K562 (cell line): Measurements from ENCODE around the gene SERPINH1. TPM values are rescaled to one million over a fixed set of nuclear protein-coding genes. Genes with fewer than 3 reads are reported as not detected.

ENCODE experiments used
- BRF1 ChIP-seq: IDR thresholded peaks from 3 replicates; pipeline ENCODE4 v1.6.1; 2011; ENCODE audit warnings: borderline replicate concordance, mild to moderate bottlenecking; ENCODE audit not compliant: insufficient read length; ENCODE audit errors: extremely low read depth
- GABPB1 ChIP-seq: sonication (generic); formaldehyde crosslinking; IDR thresholded peaks from 2 replicates; pipeline ENCODE4 v1.8.0; 2022; ENCODE audit warnings: mild to moderate bottlenecking, missing genetic modification reagents
- HDAC2 ChIP-seq: fragments of 450-650 bp; IDR thresholded peaks from 2 replicates; pipeline ENCODE4 v1.6.1; 2016; ENCODE audit warnings: mild to moderate bottlenecking
- IRF2 ChIP-seq: sonication (generic); formaldehyde crosslinking; IDR thresholded peaks from 2 replicates; pipeline ENCODE4 v1.8.1; 2022; ENCODE audit warnings: mild to moderate bottlenecking, missing genetic modification reagents
- SMARCC2 ChIP-seq: fragments of 450-650 bp; IDR thresholded peaks from 2 replicates; pipeline ENCODE4 v1.6.1; 2017; ENCODE audit warnings: antibody characterized with exemption, moderate library complexity, mild to moderate bottlenecking, low read depth
- TCF15 ChIP-seq: fragments of 250-450 bp; sonication (Bioruptor Pico); IDR thresholded peaks from 2 replicates; pipeline ENCODE4 v1.8.0; 2022; ENCODE audit warnings: moderate library complexity, mild to moderate bottlenecking, inconsistent platforms
- XRCC4 ChIP-seq: IDR thresholded peaks from one replicate; pipeline ENCODE4 v1.6.1; 2011; ENCODE audit not compliant: insufficient read depth, insufficient read length; ENCODE audit errors: extremely low read depth
- ZBTB11 ChIP-seq, 3 experiments: fragments of 200-800 bp in 1 of 3; fragments of 250-450 bp in 1 of 3; fragments of 450-650 bp in 1 of 3; sonication (Bioruptor Pico) in 1 of 3; sonication (Bioruptor generic) in 1 of 3; formaldehyde crosslinking in 1 of 3; IDR thresholded peaks; 2 replicates each; pipeline versions ENCODE4 v1.6.1 to v1.8.0; 2016 to 2022; ENCODE audit warnings: mild to moderate bottlenecking in 2 of 3, missing genetic modification characterization in 2 of 3, missing compliant biosample characterization in 1 of 3, moderate library complexity in 1 of 3
- ZNF583 ChIP-seq: fragments of 250-450 bp; sonication (Bioruptor Pico); IDR thresholded peaks from 2 replicates; pipeline ENCODE4 v1.4.0; 2020
- polyA plus RNA-seq, 8 experiments: library from polyadenylated mRNA; depleted of rRNA in 4 of 8; stranded (reverse) in 5 of 8; unstranded in 3 of 8; fragments of >200 nt; fragmentation: Nextera tagmentation in 2 of 8; fragmentation: Illumina TruSeq in 1 of 8; extraction: Ambion mirVana in 2 of 8; extraction: Trizol in 1 of 8; gene quantifications; 2 replicates each; pipeline versions ENCODE4 v1.2.1 to v1.2.3, GENCODE V29; 2011 to 2014; ENCODE audit warnings: inconsistent platforms in 1 of 8, missing spikeins in 1 of 8
- total RNA-seq, 7 experiments: library from RNA; depleted of rRNA in 6 of 7; stranded (reverse); fragments of >200 nt in 6 of 7; fragmentation: Illumina TruSeq in 2 of 7; extraction: Trizol in 2 of 7; gene quantifications; 2 replicates each; pipeline versions ENCODE4 v1.2.1 to v1.2.3, GENCODE V29; 2011 to 2021; ENCODE audit warnings: low replicate concordance in 1 of 7
- TF ChIP-seq, protein P1 (sequence below): sonication (generic); formaldehyde crosslinking; IDR thresholded peaks from 2 replicates; pipeline ENCODE4 v1.8.1; 2023; ENCODE audit warnings: missing genetic modification reagents, mild to moderate bottlenecking, borderline replicate concordance
- TF ChIP-seq, protein P2 (sequence below): fragments of 450-650 bp; IDR thresholded peaks from 2 replicates; pipeline ENCODE4 v1.7.1; 2018; ENCODE audit warnings: mild to moderate bottlenecking, low read depth; ENCODE audit not compliant: partially characterized antibody
- TF ChIP-seq, protein P3 (sequence below): fragments of 250-450 bp; sonication (Bioruptor Pico); IDR thresholded peaks from 2 replicates; pipeline ENCODE4 v1.5.0; 2020; ENCODE audit warnings: mild to moderate bottlenecking

SERPINH1 gene
- total and polyA plus RNA-seq, 9 of the 15 experiments (the other 6 are each of a cell fraction or from before 2014, with no cell fraction given): 2.8 to 106 (median 67.9) TPM

DNA sequence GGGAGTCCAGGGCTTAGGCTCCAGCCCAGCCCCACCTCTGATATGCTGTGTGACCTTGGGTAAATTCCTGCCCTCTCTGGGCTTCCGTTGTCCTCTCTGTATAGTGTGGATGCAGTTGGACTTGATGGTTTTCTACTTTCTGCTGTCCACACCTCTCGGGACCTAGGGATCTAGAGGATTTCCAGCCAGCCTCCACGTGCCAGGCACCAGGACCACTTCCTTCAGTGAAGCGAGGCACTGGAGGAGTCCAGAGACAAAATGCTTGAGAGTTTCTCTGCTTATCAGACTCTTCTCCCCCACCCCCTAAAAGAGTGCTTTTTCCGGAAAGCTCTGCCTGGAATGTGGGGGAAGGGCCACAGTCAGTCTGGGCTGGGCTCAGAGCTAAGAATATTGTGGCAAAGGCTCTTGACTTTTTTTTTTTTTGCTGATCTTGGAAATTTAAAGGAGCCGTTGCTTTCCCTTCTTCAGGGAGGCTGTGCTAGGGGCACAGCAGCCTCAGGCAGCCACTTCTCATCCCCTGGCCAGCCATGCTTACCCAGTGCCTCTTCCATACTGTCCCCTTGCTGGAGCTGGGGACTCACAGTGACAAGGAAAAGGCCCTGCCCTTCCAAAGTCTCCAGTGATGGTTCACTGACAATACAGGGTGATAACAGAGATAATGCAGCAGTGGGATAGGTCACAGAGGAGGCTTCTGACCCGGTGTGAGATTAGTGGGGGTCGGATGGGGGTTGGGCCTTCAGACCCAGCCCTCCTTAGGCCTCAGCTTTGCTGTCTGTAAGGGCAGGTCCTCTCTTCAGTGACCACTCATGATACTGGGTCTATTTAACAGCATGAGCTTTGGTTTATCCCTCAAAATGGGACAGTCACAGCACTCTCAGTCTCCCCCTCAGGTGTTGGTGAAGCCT, 2.9 kb upstream of the SERPINH1 start (continued):
- TF ChIP-seq, protein P1, sequence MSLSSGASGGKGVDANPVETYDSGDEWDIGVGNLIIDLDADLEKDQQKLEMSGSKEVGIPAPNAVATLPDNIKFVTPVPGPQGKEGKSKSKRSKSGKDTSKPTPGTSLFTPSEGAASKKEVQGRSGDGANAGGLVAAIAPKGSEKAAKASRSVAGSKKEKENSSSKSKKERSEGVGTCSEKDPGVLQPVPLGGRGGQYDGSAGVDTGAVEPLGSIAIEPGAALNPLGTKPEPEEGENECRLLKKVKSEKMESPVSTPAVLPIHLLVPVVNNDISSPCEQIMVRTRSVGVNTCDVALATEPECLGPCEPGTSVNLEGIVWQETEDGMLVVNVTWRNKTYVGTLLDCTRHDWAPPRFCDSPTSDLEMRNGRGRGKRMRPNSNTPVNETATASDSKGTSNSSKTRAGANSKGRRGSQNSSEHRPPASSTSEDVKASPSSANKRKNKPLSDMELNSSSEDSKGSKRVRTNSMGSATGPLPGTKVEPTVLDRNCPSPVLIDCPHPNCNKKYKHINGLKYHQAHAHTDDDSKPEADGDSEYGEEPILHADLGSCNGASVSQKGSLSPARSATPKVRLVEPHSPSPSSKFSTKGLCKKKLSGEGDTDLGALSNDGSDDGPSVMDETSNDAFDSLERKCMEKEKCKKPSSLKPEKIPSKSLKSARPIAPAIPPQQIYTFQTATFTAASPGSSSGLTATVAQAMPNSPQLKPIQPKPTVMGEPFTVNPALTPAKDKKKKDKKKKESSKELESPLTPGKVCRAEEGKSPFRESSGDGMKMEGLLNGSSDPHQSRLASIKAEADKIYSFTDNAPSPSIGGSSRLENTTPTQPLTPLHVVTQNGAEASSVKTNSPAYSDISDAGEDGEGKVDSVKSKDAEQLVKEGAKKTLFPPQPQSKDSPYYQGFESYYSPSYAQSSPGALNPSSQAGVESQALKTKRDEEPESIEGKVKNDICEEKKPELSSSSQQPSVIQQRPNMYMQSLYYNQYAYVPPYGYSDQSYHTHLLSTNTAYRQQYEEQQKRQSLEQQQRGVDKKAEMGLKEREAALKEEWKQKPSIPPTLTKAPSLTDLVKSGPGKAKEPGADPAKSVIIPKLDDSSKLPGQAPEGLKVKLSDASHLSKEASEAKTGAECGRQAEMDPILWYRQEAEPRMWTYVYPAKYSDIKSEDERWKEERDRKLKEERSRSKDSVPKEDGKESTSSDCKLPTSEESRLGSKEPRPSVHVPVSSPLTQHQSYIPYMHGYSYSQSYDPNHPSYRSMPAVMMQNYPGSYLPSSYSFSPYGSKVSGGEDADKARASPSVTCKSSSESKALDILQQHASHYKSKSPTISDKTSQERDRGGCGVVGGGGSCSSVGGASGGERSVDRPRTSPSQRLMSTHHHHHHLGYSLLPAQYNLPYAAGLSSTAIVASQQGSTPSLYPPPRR (CRISPR knock-in tag): no peak
- TF ChIP-seq BRF1 (no peak), IRF2 (CRISPR knock-in tag) (no peak), GABPB1 (CRISPR knock-in tag) (0 out of 2 replicates have a peak, but pooled peaks have one; percentile 18), ZNF583 (no peak), SMARCC2 (no peak; the same call in 1 of the 2 replicates), XRCC4 (no peak), HDAC2 (peak; percentile 98), ZBTB11 (CRISPR knock-in tag; IDR thresholded peaks at IDR 0.05) (no peak), TCF15 (CRISPR knock-in tag) (no peak)
- TF ChIP-seq, protein P2, sequence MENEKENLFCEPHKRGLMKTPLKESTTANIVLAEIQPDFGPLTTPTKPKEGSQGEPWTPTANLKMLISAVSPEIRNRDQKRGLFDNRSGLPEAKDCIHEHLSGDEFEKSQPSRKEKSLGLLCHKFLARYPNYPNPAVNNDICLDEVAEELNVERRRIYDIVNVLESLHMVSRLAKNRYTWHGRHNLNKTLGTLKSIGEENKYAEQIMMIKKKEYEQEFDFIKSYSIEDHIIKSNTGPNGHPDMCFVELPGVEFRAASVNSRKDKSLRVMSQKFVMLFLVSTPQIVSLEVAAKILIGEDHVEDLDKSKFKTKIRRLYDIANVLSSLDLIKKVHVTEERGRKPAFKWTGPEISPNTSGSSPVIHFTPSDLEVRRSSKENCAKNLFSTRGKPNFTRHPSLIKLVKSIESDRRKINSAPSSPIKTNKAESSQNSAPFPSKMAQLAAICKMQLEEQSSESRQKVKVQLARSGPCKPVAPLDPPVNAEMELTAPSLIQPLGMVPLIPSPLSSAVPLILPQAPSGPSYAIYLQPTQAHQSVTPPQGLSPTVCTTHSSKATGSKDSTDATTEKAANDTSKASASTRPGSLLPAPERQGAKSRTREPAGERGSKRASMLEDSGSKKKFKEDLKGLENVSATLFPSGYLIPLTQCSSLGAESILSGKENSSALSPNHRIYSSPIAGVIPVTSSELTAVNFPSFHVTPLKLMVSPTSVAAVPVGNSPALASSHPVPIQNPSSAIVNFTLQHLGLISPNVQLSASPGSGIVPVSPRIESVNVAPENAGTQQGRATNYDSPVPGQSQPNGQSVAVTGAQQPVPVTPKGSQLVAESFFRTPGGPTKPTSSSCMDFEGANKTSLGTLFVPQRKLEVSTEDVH: no peak
- TF ChIP-seq, protein P3, sequence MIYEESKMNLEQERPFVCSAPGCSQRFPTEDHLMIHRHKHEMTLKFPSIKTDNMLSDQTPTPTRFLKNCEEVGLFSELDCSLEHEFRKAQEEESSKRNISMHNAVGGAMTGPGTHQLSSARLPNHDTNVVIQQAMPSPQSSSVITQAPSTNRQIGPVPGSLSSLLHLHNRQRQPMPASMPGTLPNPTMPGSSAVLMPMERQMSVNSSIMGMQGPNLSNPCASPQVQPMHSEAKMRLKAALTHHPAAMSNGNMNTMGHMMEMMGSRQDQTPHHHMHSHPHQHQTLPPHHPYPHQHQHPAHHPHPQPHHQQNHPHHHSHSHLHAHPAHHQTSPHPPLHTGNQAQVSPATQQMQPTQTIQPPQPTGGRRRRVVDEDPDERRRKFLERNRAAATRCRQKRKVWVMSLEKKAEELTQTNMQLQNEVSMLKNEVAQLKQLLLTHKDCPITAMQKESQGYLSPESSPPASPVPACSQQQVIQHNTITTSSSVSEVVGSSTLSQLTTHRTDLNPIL: no peak
